Right lobe of liver (tissue), 4 donors: ENCODE results near the gene LPCAT3.

Experiments
- CTCF ChIP-seq, 4 donors: fragments of 200-600 bp in 3 of 4; fragments of 450-650 bp in 1 of 4; IDR thresholded peaks; one replicate each; pipeline versions ENCODE4 v1.5.1 to v1.8.0; 2016 to 2022; ENCODE audit warnings: antibody characterized with exemption in 4 of 4, mild to moderate bottlenecking in 2 of 4
- POLR2A ChIP-seq: fragments of 450-650 bp; IDR thresholded peaks from one replicate; pipeline ENCODE4 v1.6.1; 2017; ENCODE audit warnings: antibody characterized with exemption, mild to moderate bottlenecking
- donor health status: DM: no; HTN: no; CAD: no.
- donor health status: DM: no; HTN: no; CAD: no.
- donor health status: DM: no; HTN: yes; CAD: no.

GRCh38 chr12:6946920-6947374 is 71.3 kb downstream of the LPCAT3 start:
- TF ChIP-seq CTCF (IDR thresholded peaks at IDR 0.05) (no peak), POLR2A (no peak)
